Gastroesophageal sphincter (tissue), 4 donors: ENCODE results near the gene SMIM45.

Experiments
- ATAC-seq: fragments of 150-250 bp; one replicate; pipeline ENCODE4 v1.9.1; 2016; ENCODE audit warnings: mild to moderate bottlenecking, moderate library complexity
- H3K27ac ChIP-seq, 4 donors: fragments of 200-600 bp; sonication (generic) in 3 of 4; 1 replicate in 3 of 4; 2 replicates in 1 of 4; pipeline ENCODE4 v1.5.1; 2016 to 2019
- H3K27me3 ChIP-seq: fragments of 200-600 bp; sonication (generic); one replicate; pipeline ENCODE4 v1.5.1; 2019
- H3K36me3 ChIP-seq, 2 donors: fragments of 200-600 bp; sonication (generic); one replicate each; pipeline ENCODE4 v1.5.1; 2019; ENCODE audit warnings: control low read depth in 1 of 2
- H3K4me1 ChIP-seq, 3 donors: fragments of 200-600 bp; sonication (generic); 1 replicate in 2 of 3; 2 replicates in 1 of 3; pipeline ENCODE4 v1.5.1; 2016 to 2019; ENCODE audit warnings: control low read depth in 2 of 3
- H3K4me3 ChIP-seq, 2 donors: fragments of 200-600 bp; sonication (generic); one replicate each; pipeline ENCODE4 v1.5.1; 2019; ENCODE audit warnings: mild to moderate bottlenecking in 1 of 2, moderate library complexity in 1 of 2
- H3K9me3 ChIP-seq, 3 donors: fragments of 200-600 bp; sonication (generic); one replicate each; pipeline ENCODE4 v1.5.1; 2017 to 2019; ENCODE audit warnings: control low read depth in 2 of 3
- CTCF ChIP-seq, 4 experiments: fragments of 200-600 bp in 2 of 4; fragments of 450-650 bp in 2 of 4; sonication (generic) in 1 of 4; IDR thresholded peaks; one replicate each; pipeline ENCODE4 v1.5.1; 2017 to 2019; ENCODE audit warnings: antibody characterized with exemption in 4 of 4, mild to moderate bottlenecking in 2 of 4, moderate library complexity in 2 of 4
- EP300 ChIP-seq: sonication (generic); formaldehyde crosslinking; IDR thresholded peaks from one replicate; pipeline ENCODE4 v1.6.1; 2017; ENCODE audit warnings: antibody characterized with exemption, mild to moderate bottlenecking
- POLR2A ChIP-seq, 2 donors: fragments of 450-650 bp; IDR thresholded peaks; one replicate each; pipeline ENCODE4 v1.6.1; 2017; ENCODE audit warnings: antibody characterized with exemption in 2 of 2, mild to moderate bottlenecking in 2 of 2, moderate library complexity in 1 of 2
- POLR2AphosphoS5 ChIP-seq: sonication (generic); formaldehyde crosslinking; IDR thresholded peaks from one replicate; pipeline ENCODE4 v1.6.1; 2017; ENCODE audit warnings: antibody characterized with exemption
- WGBS, 2 donors: methylation state at CpG; one replicate each; pipeline ENCODE4 v1.1.5; 2018; ENCODE audit warnings: low coverage in 1 of 2; 5-methylcytosine and 5-hydroxymethylcytosine counted together

The SMIM45 gene

GRCh38 chr22:41966607-41967240 lies 14.8 kb downstream of the SMIM45 start:
- Histone ChIP-seq H3K4me1 (peaks cover 0 to 14% (median 0%) of the 10 kb centered on the region in 3 donors), H3K4me3 (no peak overlapping the region), H3K9me3 (no peaks in the 10 kb centered on the region), H3K36me3 (no peaks in the 10 kb centered on the region), H3K27me3 (peaks cover 26% of the 10 kb centered on the region), H3K27ac (no peak overlapping the region)
- WGBS, 2 donors: 48 to 78% methylated on average over 3 to 4 of the region's 8 CpGs
- peak in 1 of 4 experiments; percentile 6 for TF ChIP-seq CTCF (IDR thresholded peaks at IDR 0.05)
- no peak for TF ChIP-seq EP300
- ATAC-seq: no peak

GRCh38 chr22:41968601-41969000 lies 16.7 kb downstream of the SMIM45 start:
- H3K9me3 ChIP-seq: no peaks in the 10 kb centered on the region
- H3K27ac ChIP-seq: no peak overlapping the region
- H3K36me3 ChIP-seq: no peaks in the 10 kb centered on the region
- H3K4me3 ChIP-seq: no peak overlapping the region
- peaks cover 44% of the 10 kb centered on the region for H3K27me3 ChIP-seq
- H3K4me1 ChIP-seq: peaks cover 0 to 10% (median 0%) of the 10 kb centered on the region in 3 donors
- ATAC-seq: no peak
- 38 to 70% methylated on average over 3 to 6 of the region's 9 CpGs for WGBS, 2 donors
- TF ChIP-seq EP300 (no peak), POLR2A (IDR thresholded peaks at IDR 0.05) (no peak), CTCF (IDR thresholded peaks at IDR 0.05) (no peak), POLR2AphosphoS5 (no peak)

- peaks cover 50% of the 10 kb centered on the region for H3K27me3 ChIP-seq
- peaks cover 0 to 5% (median 0%) of the 10 kb centered on the region in 3 donors for H3K4me1 ChIP-seq
- no peak for ATAC-seq
- no peak within 1 kb of the TSS for H3K4me3 ChIP-seq
- H3K27ac ChIP-seq: no peak within 1 kb of the TSS
- no peak for TF ChIP-seq POLR2A (IDR thresholded peaks at IDR 0.05)
- TF ChIP-seq EP300: no peak
- TF ChIP-seq CTCF (IDR thresholded peaks at IDR 0.05): no peak
- TF ChIP-seq POLR2AphosphoS5: no peak
- no peaks in the 10 kb centered on the region for H3K9me3 ChIP-seq
- no peaks in the 10 kb centered on the region for H3K36me3 ChIP-seq
- WGBS, 2 donors: 92% methylated on average over 2 of the region's 8 CpGs; no CpG with 5 or more reads in 1 of the 2 donors
Observed at GRCh38 chr22:41969110-41969646, 17.2 kb downstream of the SMIM45 start, which contains the start of gene SEPTIN3. Gene SEPTIN3 (plus strand): TSS chr22:41969443. CDS start chr22:41971493, 2,050 bp downstream.

- no peak for ATAC-seq
- no peak for TF ChIP-seq EP300
- no peak for TF ChIP-seq POLR2A (IDR thresholded peaks at IDR 0.05)
- no peak for TF ChIP-seq POLR2AphosphoS5
- no peak for TF ChIP-seq CTCF (IDR thresholded peaks at IDR 0.05)
- Histone ChIP-seq H3K27me3 (peaks cover 64% of the 10 kb centered on the region), H3K4me3 (no peak overlapping the region), H3K27ac (no peak overlapping the region), H3K9me3 (no peaks in the 10 kb centered on the region), H3K36me3 (no peaks in the 10 kb centered on the region), H3K4me1 (no peaks in the 10 kb centered on the region)
- WGBS, 2 donors: 86% methylated on average over 1 to 2 of the region's 2 CpGs
Observed at GRCh38 chr22:41970601-41971000, 18.7 kb downstream of the SMIM45 start.

GRCh38 chr22:41971431-41971830 lies 19.5 kb downstream of the SMIM45 start:
- Histone ChIP-seq H3K27ac (no peak overlapping the region), H3K9me3 (no peaks in the 10 kb centered on the region), H3K36me3 (no peaks in the 10 kb centered on the region), H3K27me3 (peaks cover 72% of the 10 kb centered on the region), H3K4me1 (peaks cover 0 to 6% (median 4%) of the 10 kb centered on the region in 3 donors), H3K4me3 (no peak overlapping the region)
- no peak for ATAC-seq
- no CpG with 5 or more reads among the region's 11 CpGs for WGBS, 2 donors
- no peak for TF ChIP-seq POLR2AphosphoS5
- TF ChIP-seq EP300: no peak
- no peak for TF ChIP-seq CTCF (IDR thresholded peaks at IDR 0.05)
- TF ChIP-seq POLR2A (IDR thresholded peaks at IDR 0.05): no peak
